Stimulated activated CD4-positive, alpha-beta T cell treated with anti-CD3 and anti-CD28 coated beads, Interleukin-15, amount 100 ng/mL, for 48 hours (primary cell): Measurements from ENCODE around the gene DAGLA.

ENCODE experiments used
- DNase-seq, 2 donors: peaks; one replicate each; pipeline ENCODE4 v3.0.0-alpha.2; 2020; ENCODE audit warnings: low read depth in 2 of 2

DAGLA gene

DNA sequence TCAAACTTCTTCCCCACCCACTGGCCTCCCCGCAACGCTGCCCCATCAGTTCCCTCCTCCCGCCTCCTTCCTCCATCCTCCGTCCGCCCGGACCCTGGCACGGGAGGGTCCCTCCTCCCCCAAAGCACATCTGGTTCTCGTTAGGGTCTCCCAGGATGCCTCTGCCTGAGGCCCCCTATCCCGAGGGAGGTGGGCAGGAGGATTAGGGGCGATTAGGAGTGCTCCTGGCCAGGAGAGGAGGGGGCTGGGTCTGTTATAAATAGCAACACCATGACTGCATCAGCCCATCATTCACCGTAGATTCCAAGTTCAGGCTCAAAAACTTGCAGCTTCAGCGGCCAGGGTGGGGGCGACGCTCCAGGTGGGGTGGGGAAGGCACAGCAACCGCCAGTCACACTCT, 82.6 kb downstream of the DAGLA start:
- DNase-seq = no peak

DNA sequence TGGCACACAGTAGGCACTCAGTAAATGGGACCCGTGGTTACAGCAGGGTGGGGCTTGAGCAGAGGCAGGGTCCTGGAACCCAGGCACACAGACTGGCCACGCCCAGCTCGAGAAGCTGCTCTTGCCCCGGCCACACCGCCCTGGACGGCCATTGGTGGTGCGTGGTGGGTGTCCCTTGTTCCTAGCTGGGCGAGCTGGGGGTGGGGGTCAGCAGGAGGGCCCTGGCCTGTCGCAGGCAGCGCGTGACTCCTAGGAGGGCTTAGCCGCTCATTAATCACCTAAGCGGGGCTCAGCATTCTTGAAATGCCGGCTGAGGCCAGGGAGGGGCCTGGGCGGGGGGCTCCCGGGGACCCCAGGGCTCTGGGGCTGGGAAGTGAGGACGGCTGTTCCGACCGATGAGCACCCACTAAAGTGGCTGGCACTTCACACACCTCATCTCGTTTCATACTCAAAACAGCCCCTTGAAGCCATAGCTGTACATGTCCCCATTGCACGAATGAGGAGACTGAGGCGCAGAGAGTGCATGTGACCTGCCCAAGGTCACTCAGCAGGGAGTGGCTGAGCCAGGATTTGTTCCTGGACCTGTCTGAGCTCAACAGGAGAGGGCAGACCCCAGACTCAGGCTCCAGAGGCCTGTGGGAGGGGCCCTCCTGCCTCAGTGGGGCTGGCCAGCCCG, 83.9 kb downstream of the DAGLA start:
- no peak for DNase-seq

GRCh38 chr11:61764606-61765260, 84.5 kb downstream of the DAGLA start:
- DNase-seq = no peak

DNA sequence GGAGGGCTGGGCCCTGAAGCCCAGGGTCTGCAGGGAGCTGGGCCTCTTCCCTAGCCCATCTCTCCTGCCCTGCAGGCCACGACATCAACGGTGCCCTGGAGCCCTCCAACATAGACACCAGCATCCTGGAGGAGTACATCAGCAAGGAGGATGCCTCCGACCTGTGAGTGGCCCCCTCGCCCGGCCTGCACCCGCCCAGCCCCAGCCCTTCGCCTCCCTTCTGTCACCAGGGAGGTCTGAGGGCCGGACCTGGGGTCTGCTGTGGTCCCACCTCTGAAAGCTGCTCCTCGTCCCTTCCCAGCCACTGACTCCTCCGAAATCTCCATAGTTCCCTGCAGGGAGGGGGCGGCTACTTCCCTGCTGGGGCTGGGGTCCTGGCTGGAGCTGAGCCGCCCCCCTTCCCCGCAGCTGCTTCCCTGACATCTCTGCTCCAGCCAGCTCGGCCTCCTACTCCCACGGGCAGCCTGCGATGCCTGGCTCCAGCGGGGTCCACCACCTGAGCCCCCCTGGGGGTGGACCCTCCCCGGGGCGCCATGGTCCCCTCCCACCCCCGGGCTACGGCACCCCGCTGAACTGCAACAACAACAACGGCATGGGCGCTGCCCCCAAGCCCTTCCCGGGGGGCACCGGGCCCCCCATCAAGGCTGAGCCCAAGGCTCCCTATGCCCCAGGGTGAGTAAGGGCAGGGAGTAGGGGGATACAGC, 85.5 kb downstream of the DAGLA start:
- no peak for DNase-seq

DNA sequence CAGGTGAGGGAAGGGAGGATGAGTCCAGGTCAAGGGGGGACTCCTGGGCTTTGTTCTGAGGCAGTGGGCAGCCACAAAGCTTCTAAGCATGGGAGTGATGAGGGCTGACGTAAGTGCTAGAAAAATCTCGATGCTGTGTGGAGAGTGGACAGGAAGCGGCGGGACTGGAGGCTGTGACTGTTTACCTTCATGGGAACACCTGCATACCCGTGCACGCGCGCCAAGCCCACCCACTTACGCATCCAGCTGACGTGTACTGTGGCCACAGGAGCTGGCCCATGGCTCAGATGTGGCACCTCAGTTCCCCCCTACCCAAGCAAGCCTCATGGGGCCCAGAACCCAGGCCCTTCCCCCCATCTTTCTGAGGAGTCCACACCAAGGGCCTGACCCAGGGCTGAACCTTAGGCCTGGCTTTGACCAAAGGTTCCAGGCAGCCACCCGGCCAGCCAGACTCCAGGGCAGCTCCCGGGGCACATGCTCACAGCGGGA, 86.2 kb downstream of the DAGLA start:
- DNase-seq = no peak

- DNase-seq = no peak
Observed at GRCh38 chr11:61768376-61769076, 88.3 kb downstream of the DAGLA start.

- DNase-seq = no peak
Observed at GRCh38 chr11:61769169-61769920, 89.2 kb downstream of the DAGLA start.

DNA sequence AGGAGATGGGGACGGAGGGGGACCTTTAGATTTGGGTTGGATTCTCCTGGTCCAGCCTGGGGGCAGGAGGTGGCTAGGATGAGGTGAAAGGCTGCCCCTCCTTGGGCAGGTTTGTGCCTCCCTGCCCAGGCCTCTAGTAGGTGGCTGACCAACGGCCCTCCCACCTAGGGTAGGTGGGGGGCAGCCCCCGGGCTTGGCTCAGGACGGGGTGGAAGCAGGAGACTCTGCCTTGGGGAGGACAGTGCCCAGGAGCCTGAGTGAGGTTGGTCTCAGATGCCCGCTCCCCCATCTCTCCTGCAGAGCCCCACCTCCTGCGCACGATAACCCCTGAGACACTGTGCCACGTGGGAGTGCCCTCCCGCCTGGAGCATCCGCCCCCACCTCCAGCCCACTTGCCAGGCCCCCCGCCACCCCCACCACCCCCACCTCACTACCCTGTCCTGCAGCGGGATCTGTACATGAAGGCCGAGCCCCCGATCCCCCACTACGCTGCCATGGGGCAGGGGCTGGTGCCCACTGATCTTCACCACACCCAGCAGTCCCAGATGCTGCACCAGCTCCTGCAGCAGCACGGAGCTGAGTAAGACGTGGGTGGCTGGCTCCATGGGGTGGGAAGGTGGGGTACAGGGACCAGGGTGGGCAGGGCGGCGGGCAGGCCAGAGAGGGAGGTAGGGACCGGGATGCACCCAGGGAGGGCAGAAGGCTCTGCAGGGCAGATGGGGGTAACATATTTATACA, 89.9 kb downstream of the DAGLA start:
- no peak for DNase-seq

DNA sequence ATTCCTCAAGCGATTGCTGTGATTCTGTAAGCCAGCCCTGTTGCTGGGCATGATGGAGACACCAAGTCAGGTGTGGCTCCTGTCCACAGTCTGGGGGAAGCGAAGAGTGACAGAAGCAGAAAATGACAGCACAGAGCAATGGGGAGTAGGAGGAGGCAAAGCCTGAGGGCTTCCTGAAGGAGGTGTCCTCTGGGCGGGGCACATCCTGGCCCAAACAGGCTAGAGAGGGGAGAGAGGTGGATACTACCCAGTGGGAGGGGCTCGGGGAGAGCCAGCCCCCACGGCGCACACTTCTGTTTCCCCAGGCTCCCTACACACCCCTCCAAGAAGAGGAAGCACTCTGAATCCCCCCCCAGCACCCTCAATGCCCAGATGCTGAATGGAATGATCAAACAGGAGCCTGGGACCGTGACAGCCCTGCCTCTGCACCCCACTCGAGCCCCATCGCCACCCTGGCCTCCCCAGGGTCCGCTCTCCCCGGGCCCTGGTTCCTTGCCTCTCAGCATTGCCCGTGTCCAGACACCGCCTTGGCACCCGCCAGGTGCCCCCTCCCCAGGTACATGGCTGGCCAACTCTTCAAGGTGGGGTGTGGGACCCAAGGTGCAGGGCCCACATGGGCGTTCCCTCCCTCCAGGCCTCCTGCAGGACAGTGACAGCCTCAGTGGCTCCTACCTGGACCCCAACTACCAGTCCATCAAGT, 91.2 kb downstream of the DAGLA start:
- no peak for DNase-seq

DNA sequence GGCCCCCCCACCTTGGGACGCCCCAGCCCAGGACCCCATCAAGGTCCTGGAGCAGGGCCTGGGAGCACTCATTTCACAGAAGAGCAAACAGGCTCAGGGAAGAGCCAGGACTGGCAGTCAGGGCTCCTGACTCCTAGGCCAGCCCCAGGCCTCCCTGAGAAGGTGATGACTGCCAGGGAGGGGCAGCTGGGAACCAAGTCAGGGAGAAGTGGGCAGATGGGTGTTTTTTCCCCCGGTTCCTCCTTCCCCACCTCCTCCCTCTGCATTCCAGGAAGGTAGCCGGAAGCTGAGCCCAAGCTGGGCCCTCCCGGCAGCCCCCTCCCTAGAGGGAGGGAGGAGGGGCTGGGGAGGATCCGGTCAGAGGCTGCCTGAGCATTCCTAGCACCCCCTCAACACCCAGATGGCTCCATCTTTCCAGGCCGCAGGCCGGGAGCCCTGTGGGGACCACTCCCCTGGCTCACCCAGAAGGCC, 91.8 kb downstream of the DAGLA start:
- no peak for DNase-seq

DNA sequence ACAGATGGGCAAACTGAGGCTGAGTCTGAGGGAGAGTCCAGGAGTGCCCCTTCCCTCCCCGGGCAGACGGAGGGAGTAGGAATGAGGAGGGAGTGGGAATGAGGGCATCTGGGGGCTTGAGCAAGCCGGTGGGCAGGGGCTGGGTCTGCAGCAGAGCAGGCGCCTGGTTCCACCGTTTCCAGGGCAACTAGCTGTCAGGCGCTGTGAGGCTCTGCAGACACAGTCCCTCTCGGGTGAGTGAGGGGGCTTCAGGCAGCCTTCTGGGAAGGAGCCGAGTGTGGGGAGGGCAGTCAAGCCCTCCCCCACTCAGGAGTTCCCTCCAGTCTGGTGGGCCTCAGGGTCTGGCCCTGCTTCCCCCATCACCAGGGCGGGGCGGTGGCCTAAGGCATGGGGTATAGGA, 93.2 kb downstream of the DAGLA start:
- no peak for DNase-seq

- no peak for DNase-seq
Observed at GRCh38 chr11:61773809-61774208, 93.6 kb downstream of the DAGLA start.

- no peak for DNase-seq
Observed at GRCh38 chr11:61774411-61774810, 94.2 kb downstream of the DAGLA start.

DNA sequence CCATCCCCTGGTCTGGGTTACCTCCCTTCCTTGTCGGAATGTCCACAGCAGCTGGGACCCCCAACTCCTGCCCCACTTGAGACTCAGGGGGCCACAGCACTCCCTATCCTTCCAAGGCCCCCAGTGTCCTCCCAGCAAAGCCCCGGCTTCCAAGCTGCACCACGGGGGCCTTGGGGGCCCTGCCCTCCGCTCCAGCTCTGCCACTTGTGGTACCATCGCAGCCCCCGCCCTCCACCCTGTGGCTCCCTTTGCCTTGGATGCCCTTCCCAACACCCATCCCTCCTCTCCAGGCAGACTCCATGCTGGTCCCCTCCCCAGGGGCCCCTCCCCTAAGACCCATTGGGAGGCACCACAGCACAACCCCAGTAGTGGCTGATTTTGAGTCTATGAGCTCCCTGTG, 94.9 kb downstream of the DAGLA start:
- DNase-seq = no peak

DNA sequence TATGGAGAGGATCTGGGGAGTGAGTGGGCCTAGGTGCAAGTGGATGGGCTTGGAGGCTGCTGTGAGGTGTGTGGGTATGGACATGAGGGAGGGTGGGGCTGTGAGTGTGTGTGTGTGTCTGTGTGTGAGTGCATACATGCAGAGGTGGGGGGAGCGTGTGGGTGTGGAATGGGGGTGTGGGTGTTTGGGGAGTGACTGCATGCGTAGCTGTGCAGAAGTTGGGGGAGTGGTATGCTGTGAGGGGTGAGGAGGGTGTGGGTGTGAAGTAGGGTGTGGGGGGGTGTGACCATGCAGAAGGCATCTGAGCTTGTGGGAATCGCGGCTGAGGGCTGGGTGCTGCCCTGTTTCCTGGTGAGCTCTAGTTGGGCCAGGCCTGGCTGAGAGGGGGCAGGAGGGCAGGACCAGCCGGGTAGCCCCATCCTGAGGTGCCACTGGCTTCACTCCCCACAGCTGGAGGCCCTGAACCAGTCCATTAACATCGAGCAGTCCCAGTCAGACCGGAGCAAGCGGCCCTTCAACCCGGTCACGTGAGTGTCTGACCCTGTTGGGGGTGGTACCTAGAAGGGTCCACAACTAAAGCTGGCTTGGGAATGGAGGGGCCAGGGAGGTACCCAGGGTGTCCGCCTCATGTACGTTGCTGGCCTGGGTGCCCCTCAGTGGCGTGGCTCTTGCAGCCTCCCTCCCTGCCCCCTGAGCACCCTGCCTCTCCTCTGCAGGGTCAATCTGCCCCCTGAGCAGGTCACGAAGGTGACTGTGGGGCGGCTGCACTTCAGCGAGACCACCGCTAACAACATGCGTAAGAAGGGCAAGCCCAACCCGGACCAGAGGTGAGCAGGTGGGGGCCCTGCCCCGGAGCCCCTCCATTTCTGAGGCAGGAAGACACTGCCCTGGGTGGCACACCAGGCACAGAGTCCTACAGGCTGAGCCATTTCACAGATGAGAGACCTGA, 95.7 kb downstream of the DAGLA start:
- DNase-seq = no peak

GRCh38 chr11:61776561-61777075, 96.4 kb downstream of the DAGLA start:
- DNase-seq = peak; percentile 37 to 67

GRCh38 chr11:61777234-61778090, 97.3 kb downstream of the DAGLA start:
- DNase-seq = peak in 1 of 2 donors; percentile 45
